HepG2 (cell line): Measurements from ENCODE around the gene DUS3L. TPM values are rescaled to one million over a fixed set of nuclear protein-coding genes. Genes with fewer than 3 reads are reported as not detected.
A peak's percentile ranks its signal among the peaks of the same experiment; 100 is the strongest.

ENCODE experiments used
- AGO2 ChIP-seq: fragments of 200-400 bp; formaldehyde crosslinking; optimal IDR thresholded peaks from 2 replicates; pipeline ENCODE3; 2017; ENCODE audit warnings: mild to moderate bottlenecking, low read depth, low read length, moderate library complexity
- CCAR2 ChIP-seq: fragments of 200-400 bp; formaldehyde crosslinking; optimal IDR thresholded peaks from 2 replicates; pipeline ENCODE3; 2018; ENCODE audit warnings: low read depth, mild to moderate bottlenecking, low read length, moderate library complexity
- DNMT3B ChIP-seq: conservative IDR thresholded peaks from 2 replicates; pipeline ENCODE4 v1.6.1; 2016; ENCODE audit warnings: missing biosample characterization, control low read depth
- DR1 ChIP-seq: sonication (generic); formaldehyde crosslinking; IDR thresholded peaks from 2 replicates; pipeline ENCODE4 v1.8.0; 2021; ENCODE audit warnings: mild to moderate bottlenecking, missing genetic modification reagents, inconsistent platforms
- MXD4 ChIP-seq: IDR thresholded peaks from 2 replicates; pipeline ENCODE4 v1.6.1; 2016; ENCODE audit warnings: mild to moderate bottlenecking, missing biosample characterization, missing genetic modification reagents
- NPAS2 ChIP-seq: sonication (generic); formaldehyde crosslinking; IDR thresholded peaks from 2 replicates; pipeline ENCODE4 v1.8.0; 2022; ENCODE audit warnings: mild to moderate bottlenecking, missing genetic modification reagents, borderline replicate concordance
- PAX8 ChIP-seq: sonication (generic); formaldehyde crosslinking; IDR thresholded peaks from 2 replicates; pipeline ENCODE4 v1.8.0; 2022; ENCODE audit warnings: mild to moderate bottlenecking, missing genetic modification reagents, borderline replicate concordance
- TAF1 ChIP-seq: sonication (generic); formaldehyde crosslinking; IDR thresholded peaks from 2 replicates; pipeline ENCODE4 v1.4.0; 2020; ENCODE audit warnings: missing genetic modification reagents
- TGIF2 ChIP-seq: IDR thresholded peaks from 2 replicates; pipeline ENCODE4 v1.6.1; 2016; ENCODE audit warnings: control low read depth, missing compliant biosample characterization
- ZMYM2 ChIP-seq: sonication (generic); formaldehyde crosslinking; IDR thresholded peaks from 2 replicates; pipeline ENCODE4 v1.8.0; 2022; ENCODE audit warnings: mild to moderate bottlenecking, missing genetic modification reagents
- ZNF121 ChIP-seq: sonication (generic); formaldehyde crosslinking; IDR thresholded peaks from 2 replicates; pipeline ENCODE4 v1.5.0; 2020; ENCODE audit warnings: mild to moderate bottlenecking, missing genetic modification reagents
- ZNF143 ChIP-seq: sonication (generic); formaldehyde crosslinking; IDR thresholded peaks from 2 replicates; pipeline ENCODE4 v1.4.0; 2020; ENCODE audit warnings: missing genetic modification reagents
- ZNF234 ChIP-seq: sonication (generic); formaldehyde crosslinking; conservative IDR thresholded peaks from 2 replicates; pipeline ENCODE4 v1.5.1; 2020; ENCODE audit warnings: mild to moderate bottlenecking, missing genetic modification reagents
- ZNF281 ChIP-seq: sonication (generic); formaldehyde crosslinking; IDR thresholded peaks from 2 replicates; pipeline ENCODE4 v1.4.0; 2020; ENCODE audit warnings: missing genetic modification reagents, borderline replicate concordance
- ZNF33A ChIP-seq: sonication (generic); formaldehyde crosslinking; IDR thresholded peaks from 2 replicates; pipeline ENCODE4 v1.5.1; 2020; ENCODE audit warnings: missing genetic modification reagents, mild to moderate bottlenecking, moderate library complexity, borderline replicate concordance
- ZNF350 ChIP-seq: sonication (generic); formaldehyde crosslinking; IDR thresholded peaks from 2 replicates; pipeline ENCODE4 v1.4.0; 2020; ENCODE audit warnings: mild to moderate bottlenecking, low read depth, missing genetic modification reagents, borderline replicate concordance
- ZNF558 ChIP-seq: sonication (generic); formaldehyde crosslinking; IDR thresholded peaks from 2 replicates; pipeline ENCODE4 v1.9.0; 2022; ENCODE audit warnings: mild to moderate bottlenecking, missing genetic modification reagents, borderline replicate concordance
- ZNF788 ChIP-seq: sonication (generic); formaldehyde crosslinking; IDR thresholded peaks from 2 replicates; pipeline ENCODE4 v1.5.0; 2020; ENCODE audit warnings: mild to moderate bottlenecking, missing genetic modification reagents, borderline replicate concordance
- polyA plus RNA-seq, 8 experiments: library from polyadenylated mRNA; depleted of rRNA in 3 of 8; stranded (reverse) in 7 of 8; unstranded in 1 of 8; fragments of >200 nt; fragmentation: Illumina TruSeq in 4 of 8; extraction: Trizol in 4 of 8; gene quantifications; 2 replicates each; pipeline versions ENCODE4 v1.2.1 to v1.2.3, GENCODE V29; 2011 to 2016; ENCODE audit warnings: low read depth in 4 of 8, missing spikeins in 1 of 8, mixed read lengths in 1 of 8; ENCODE audit not compliant: insufficient read depth in 1 of 8
- total RNA-seq, 5 experiments: library from RNA; depleted of rRNA; stranded (reverse); fragments of >200 nt; fragmentation: Illumina TruSeq; extraction: Trizol; gene quantifications; 2 replicates each; pipeline ENCODE4 v1.2.3, GENCODE V29; 2016; ENCODE audit warnings: low read depth in 1 of 5
- TF ChIP-seq, protein P1 (sequence below): sonication (generic); formaldehyde crosslinking; IDR thresholded peaks from 2 replicates; pipeline ENCODE4 v1.4.0; 2020; ENCODE audit warnings: mild to moderate bottlenecking, missing genetic modification reagents
- TF ChIP-seq, protein P2 (sequence below): sonication (generic); formaldehyde crosslinking; conservative IDR thresholded peaks from 2 replicates; pipeline ENCODE4 v1.8.0; 2022; ENCODE audit warnings: low read depth, missing genetic modification reagents
- TF ChIP-seq, protein P3 (sequence below): sonication (generic); formaldehyde crosslinking; conservative IDR thresholded peaks from 2 replicates; pipeline ENCODE4 v1.4.0; 2020; ENCODE audit warnings: missing genetic modification reagents

Gene DUS3L
- total and polyA plus RNA-seq, 2 of the 13 experiments (the other 11 are each of a cell fraction or from before 2014, with no cell fraction given): 13.3 to 25.1 TPM

DNA sequence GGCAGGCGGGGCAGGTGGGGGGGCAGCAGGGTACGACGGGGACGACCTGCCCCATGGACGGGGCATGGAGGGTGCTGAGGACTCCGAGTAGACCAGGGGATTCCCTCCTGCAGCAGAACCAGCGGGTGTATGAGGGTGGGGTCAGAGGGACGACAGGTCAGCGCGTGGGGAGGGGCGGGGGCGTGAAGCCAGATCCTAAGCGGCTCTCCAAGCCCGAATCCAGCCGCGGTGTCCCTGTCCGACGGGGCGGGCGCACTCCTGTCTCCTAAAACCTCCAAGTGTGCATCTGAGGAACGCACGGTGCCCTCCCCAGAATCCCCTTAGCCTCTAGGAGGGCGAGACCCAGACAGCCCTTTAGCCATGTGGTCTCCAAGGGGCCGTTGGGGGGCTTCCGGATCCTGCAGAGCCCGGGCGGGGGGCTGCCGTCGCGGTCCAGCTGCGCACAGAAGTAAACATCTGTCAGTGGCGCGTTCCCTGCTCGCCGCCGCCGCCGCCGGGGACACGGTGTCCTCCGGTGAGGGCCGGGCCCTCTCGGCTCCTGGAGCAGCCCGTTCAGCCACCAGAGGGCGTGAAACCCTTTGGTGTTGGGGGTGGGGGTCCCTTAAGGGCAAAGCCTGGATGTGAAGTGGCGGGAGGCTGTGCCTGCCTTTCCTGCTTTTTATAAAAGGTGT, 14.6 kb upstream of the DUS3L start (continued):
- TF ChIP-seq, protein P1, sequence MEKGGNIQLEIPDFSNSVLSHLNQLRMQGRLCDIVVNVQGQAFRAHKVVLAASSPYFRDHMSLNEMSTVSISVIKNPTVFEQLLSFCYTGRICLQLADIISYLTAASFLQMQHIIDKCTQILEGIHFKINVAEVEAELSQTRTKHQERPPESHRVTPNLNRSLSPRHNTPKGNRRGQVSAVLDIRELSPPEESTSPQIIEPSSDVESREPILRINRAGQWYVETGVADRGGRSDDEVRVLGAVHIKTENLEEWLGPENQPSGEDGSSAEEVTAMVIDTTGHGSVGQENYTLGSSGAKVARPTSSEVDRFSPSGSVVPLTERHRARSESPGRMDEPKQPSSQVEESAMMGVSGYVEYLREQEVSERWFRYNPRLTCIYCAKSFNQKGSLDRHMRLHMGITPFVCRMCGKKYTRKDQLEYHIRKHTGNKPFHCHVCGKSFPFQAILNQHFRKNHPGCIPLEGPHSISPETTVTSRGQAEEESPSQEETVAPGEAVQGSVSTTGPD (CRISPR knock-in tag): 0 out of 2 replicates have a peak, but pooled peaks have one; percentile 54
- TF ChIP-seq NPAS2 (CRISPR knock-in tag): no peak
- TF ChIP-seq ZNF281 (CRISPR knock-in tag): peak; percentile 70; the same call in 1 of the 2 replicates
- TF ChIP-seq MXD4 (CRISPR knock-in tag): peak; percentile 63; the same call in 1 of the 2 replicates
- no peak for TF ChIP-seq TAF1
- TF ChIP-seq ZNF558 (CRISPR knock-in tag): no peak
- TF ChIP-seq ZNF234 (CRISPR knock-in tag): no peak
- TF ChIP-seq ZNF788: peak; percentile 70; the same call in 1 of the 2 replicates
- TF ChIP-seq CCAR2: no peak
- no peak for TF ChIP-seq DNMT3B (CRISPR knock-in tag)
- peak; percentile 42 for TF ChIP-seq AGO2
- TF ChIP-seq ZNF121: no peak
- TF ChIP-seq, protein P2, sequence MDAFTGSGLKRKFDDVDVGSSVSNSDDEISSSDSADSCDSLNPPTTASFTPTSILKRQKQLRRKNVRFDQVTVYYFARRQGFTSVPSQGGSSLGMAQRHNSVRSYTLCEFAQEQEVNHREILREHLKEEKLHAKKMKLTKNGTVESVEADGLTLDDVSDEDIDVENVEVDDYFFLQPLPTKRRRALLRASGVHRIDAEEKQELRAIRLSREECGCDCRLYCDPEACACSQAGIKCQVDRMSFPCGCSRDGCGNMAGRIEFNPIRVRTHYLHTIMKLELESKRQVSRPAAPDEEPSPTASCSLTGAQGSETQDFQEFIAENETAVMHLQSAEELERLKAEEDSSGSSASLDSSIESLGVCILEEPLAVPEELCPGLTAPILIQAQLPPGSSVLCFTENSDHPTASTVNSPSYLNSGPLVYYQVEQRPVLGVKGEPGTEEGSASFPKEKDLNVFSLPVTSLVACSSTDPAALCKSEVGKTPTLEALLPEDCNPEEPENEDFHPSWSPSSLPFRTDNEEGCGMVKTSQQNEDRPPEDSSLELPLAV (CRISPR knock-in tag): no peak
- TF ChIP-seq, protein P3, sequence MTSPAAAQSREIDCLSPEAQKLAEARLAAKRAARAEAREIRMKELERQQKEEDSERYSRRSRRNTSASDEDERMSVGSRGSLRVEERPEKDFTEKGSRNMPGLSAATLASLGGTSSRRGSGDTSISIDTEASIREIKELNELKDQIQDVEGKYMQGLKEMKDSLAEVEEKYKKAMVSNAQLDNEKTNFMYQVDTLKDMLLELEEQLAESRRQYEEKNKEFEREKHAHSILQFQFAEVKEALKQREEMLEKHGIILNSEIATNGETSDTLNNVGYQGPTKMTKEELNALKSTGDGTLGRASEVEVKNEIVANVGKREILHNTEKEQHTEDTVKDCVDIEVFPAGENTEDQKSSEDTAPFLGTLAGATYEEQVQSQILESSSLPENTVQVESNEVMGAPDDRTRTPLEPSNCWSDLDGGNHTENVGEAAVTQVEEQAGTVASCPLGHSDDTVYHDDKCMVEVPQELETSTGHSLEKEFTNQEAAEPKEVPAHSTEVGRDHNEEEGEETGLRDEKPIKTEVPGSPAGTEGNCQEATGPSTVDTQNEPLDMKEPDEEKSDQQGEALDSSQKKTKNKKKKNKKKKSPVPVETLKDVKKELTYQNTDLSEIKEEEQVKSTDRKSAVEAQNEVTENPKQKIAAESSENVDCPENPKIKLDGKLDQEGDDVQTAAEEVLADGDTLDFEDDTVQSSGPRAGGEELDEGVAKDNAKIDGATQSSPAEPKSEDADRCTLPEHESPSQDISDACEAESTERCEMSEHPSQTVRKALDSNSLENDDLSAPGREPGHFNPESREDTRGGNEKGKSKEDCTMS: no peak
- peak; percentile 32; the same call in 1 of the 2 replicates for TF ChIP-seq ZMYM2
- TF ChIP-seq ZNF350 (CRISPR knock-in tag): peak; percentile 50; the same call in 1 of the 2 replicates
- 0 out of 2 replicates have a peak, but pooled peaks have one; percentile 24 for TF ChIP-seq DR1 (CRISPR knock-in tag)
- no peak for TF ChIP-seq TGIF2
- 0 out of 2 replicates have a peak, but pooled peaks have one; percentile 18 for TF ChIP-seq ZNF143 (CRISPR knock-in tag)
- TF ChIP-seq ZNF33A: no peak
- no peak for TF ChIP-seq PAX8
